Dermis blood vessel endothelial cell (primary cell): ENCODE data around the gene RNF152. TPM values are rescaled to one million over a fixed set of nuclear protein-coding genes. Genes with fewer than 3 reads are reported as not detected.
A peak's percentile ranks its signal among the peaks of the same experiment; 100 is the strongest.

ENCODE experiments used
- DNase-seq: peaks from one replicate; pipeline ENCODE4 v3.0.0; 2010
- total RNA-seq: library from RNA; depleted of rRNA; stranded (reverse); fragments of >200 nt; gene quantifications from 2 replicates; pipeline ENCODE4 v1.2.3, GENCODE V29; 2014

The RNF152 gene
- 88.8 and 91.2 TPM in 2 replicates for total RNA-seq

- peak; percentile 69 for DNase-seq
Measured at GRCh38 chr18:61892683-61893308, at the start of gene RNF152. RNF152 (minus strand) TSS chr18:61893007; CDS start chr18:61816463, 76,544 bp downstream.

- no peak for DNase-seq
Measured at GRCh38 chr18:61941948-61942471, 49.2 kb upstream of the RNF152 start.

- DNase-seq, result no peak
Measured at GRCh38 chr18:61939046-61939674, 46.4 kb upstream of the RNF152 start.

- DNase-seq, result no peak
Measured at GRCh38 chr18:61935362-61935761, 42.6 kb upstream of the RNF152 start.

GRCh38 chr18:61931654-61932379 is 39.0 kb upstream of the RNF152 start:
- DNase-seq, result no peak

- peak; percentile 40 for DNase-seq
Measured at GRCh38 chr18:61929881-61930640, 37.3 kb upstream of the RNF152 start.

GRCh38 chr18:61926532-61926931 is 33.7 kb upstream of the RNF152 start:
- DNase-seq, result no peak

- DNase-seq, result no peak
Measured at GRCh38 chr18:61924550-61924949, 31.7 kb upstream of the RNF152 start.

- no peak for DNase-seq
Measured at GRCh38 chr18:61922435-61922834, 29.6 kb upstream of the RNF152 start.

- DNase-seq, result no peak
Measured at GRCh38 chr18:61921621-61922235, 28.9 kb upstream of the RNF152 start.

GRCh38 chr18:61917818-61918217 is 25.0 kb upstream of the RNF152 start:
- no peak for DNase-seq

- DNase-seq, result no peak
Measured at GRCh38 chr18:61912476-61912875, 19.7 kb upstream of the RNF152 start.

GRCh38 chr18:61910101-61910500 is 17.3 kb upstream of the RNF152 start:
- no peak for DNase-seq

GRCh38 chr18:61908661-61909060 is 15.9 kb upstream of the RNF152 start:
- no peak for DNase-seq

- DNase-seq, result peak; percentile 83
Measured at GRCh38 chr18:61901323-61901986, 8.6 kb upstream of the RNF152 start.

GRCh38 chr18:61900504-61901281 is 7.9 kb upstream of the RNF152 start:
- DNase-seq, result no peak

- DNase-seq, result no peak
Measured at GRCh38 chr18:61898640-61899101, 5.9 kb upstream of the RNF152 start.

- DNase-seq, result peak; percentile 81
Measured at GRCh38 chr18:61896757-61897156, 4.0 kb upstream of the RNF152 start.

- DNase-seq, result no peak
Measured at GRCh38 chr18:61896118-61896517, 3.3 kb upstream of the RNF152 start.

GRCh38 chr18:61894751-61895524 is 2.1 kb upstream of the RNF152 start:
- DNase-seq, result no peak
